Occipital lobe (tissue), 3 donors: ENCODE results near the gene EGR1. TPM values are rescaled to one million over a fixed set of nuclear protein-coding genes. Genes with fewer than 3 reads are reported as not detected.
"Not testable (repeated sequence)": the region's sequence is repeated elsewhere in the genome, so short reads cannot be mapped to it uniquely, and the experiment has no call there.

Experiments
- DNase-seq: peaks from one replicate; lab custom pipeline; 2025; lab: John Stamatoyannopoulos, UW
- small RNA-seq: library from RNA; depleted of rRNA; stranded (forward); fragments of <200 nt; gene quantifications from one replicate; pipeline ENCODE3, GENCODE V24; 2014
- total RNA-seq: library from RNA; depleted of rRNA; stranded (reverse); fragments of >200 nt; gene quantifications from one replicate; pipeline ENCODE4 v1.2.3, GENCODE V29; 2014

Gene EGR1
- total RNA-seq, 1 donor from 2014 or later = 2.8 TPM

GRCh38 chr5:138506370-138507306, 41.4 kb downstream of the EGR1 start:
- DNase-seq = no peak

- DNase-seq = not testable (repeated sequence)
Observed at GRCh38 chr5:138507485-138507884, 42.2 kb downstream of the EGR1 start.

GRCh38 chr5:138508958-138509357, 43.7 kb downstream of the EGR1 start:
- DNase-seq = no peak

- DNase-seq = no peak
Observed at GRCh38 chr5:138514021-138514420, 48.7 kb downstream of the EGR1 start.

DNA sequence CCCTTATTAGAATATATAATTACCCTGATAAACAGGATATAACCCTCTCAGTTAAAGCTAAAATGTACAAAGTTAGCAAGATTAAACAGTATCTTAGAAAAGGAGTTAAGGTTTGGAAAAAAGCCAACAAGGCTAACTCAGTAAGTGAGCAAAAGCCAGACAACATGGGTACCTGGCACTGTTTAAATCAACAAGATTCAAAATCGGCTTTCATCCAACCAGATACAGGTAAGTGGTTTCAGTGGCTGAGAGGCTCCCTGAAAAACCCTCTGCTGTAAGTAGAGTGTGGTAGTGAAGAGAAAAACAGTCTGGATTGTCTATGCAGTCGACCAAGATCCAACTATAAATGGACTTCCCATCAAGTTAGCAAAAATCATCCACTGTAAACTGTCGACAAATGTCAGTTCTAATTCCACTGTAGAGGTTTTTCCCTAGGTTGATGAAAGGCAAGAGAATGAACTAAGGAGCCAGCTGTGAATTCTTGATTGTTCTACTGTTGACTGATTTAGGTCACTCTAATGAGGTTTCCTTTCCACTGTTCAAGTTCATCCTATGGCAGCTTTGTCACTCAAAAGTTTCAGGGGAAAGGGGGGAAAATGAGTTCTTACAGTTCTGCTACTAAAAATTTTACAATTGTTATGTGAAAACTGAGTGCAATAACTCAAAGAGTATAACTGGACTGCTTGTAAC, 50.4 kb downstream of the EGR1 start:
- DNase-seq = no peak

DNA sequence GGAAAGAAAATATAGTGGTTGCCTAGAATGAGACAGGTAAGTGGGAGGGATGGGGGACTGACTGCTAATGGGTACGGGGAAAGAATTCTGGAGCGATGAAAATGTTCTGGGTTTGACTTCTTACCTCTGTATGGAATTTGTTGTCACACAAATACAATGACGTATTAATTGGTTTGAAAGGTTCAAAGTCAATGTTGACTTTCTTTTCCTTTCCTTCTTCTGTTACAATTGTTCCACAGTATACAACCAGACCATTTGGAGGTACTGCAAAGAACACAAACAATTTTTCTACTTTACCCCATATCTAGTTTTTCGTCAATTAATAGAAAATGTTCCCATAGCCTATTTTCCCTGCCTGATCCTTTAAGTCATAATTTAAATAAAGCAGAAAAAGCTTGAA, 52.2 kb downstream of the EGR1 start:
- DNase-seq = no peak

Small RNA genes lying within 50 kb of the gene (small RNA-seq; reads per million reads assigned to genes)
- not detected for gene AC113403.1

Other genes starting within 250 kb of the EGR1 start
- 0.16 TPM for gene GFRA3, start 190.9 kb upstream of the EGR1 start, total RNA-seq
- gene CDC25C, start 133.7 kb upstream of the EGR1 start, total RNA-seq = 2.3 TPM
- gene FAM53C, start 127.2 kb upstream of the EGR1 start, total RNA-seq = 26.4 TPM
- gene KDM3B, start 112.8 kb upstream of the EGR1 start, total RNA-seq = 84.1 TPM
- 71.0 TPM for gene REEP2, start 26.4 kb upstream of the EGR1 start, total RNA-seq
- 63.3 TPM for gene ETF1, start 77.8 kb downstream of the EGR1 start, total RNA-seq
- gene HSPA9, start 109.9 kb downstream of the EGR1 start, total RNA-seq = 206 TPM